Activated T-cell treated with anti-CD3 and anti-CD28 coated beads for 48 hours (primary cell): ENCODE data around the gene CENPN.

Experiments
- DNase-seq: peaks from one replicate; pipeline ENCODE4 v3.0.0-alpha.2; 2020; ENCODE audit warnings: low read depth

Gene CENPN

DNA sequence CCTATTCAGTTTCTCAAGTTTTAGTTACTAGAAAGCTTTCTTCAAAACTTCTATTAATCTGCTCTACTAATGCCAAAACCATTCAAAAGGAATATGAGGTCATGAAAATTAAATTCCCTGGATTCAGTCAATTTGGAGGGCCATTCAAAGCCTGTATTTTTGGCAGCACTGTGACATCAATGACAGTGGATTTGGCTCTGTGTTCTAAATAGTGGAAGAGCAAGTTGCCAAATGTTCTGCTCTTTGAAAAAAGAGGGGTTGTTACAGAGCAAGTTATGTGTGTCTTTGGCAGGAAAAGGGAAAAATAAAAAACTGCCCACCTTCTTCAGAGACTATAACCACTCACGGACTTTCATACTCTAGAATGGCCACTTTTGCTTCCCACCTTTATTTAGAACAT, 73.2 kb downstream of the CENPN start:
- no peak for DNase-seq

- no peak for DNase-seq
Measured at GRCh38 chr16:81081014-81081413, 74.0 kb downstream of the CENPN start.
